HG03103 (cell line): ENCODE data around the gene KRTAP5-6.

Source experiments
- ATAC-seq: cut with Tn5 transposase; IDR thresholded peaks from one replicate; pipeline ENCODE4 v1.9.1; 2021; ENCODE audit warnings: low read depth; ENCODE audit not compliant: unreplicated experiment

KRTAP5-6 gene, protein sequence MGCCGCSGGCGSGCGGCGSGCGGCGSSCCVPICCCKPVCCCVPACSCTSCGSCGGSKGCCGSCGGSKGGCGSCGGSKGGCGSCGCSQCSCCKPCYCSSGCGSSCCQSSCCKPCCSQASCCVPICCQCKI

DNA sequence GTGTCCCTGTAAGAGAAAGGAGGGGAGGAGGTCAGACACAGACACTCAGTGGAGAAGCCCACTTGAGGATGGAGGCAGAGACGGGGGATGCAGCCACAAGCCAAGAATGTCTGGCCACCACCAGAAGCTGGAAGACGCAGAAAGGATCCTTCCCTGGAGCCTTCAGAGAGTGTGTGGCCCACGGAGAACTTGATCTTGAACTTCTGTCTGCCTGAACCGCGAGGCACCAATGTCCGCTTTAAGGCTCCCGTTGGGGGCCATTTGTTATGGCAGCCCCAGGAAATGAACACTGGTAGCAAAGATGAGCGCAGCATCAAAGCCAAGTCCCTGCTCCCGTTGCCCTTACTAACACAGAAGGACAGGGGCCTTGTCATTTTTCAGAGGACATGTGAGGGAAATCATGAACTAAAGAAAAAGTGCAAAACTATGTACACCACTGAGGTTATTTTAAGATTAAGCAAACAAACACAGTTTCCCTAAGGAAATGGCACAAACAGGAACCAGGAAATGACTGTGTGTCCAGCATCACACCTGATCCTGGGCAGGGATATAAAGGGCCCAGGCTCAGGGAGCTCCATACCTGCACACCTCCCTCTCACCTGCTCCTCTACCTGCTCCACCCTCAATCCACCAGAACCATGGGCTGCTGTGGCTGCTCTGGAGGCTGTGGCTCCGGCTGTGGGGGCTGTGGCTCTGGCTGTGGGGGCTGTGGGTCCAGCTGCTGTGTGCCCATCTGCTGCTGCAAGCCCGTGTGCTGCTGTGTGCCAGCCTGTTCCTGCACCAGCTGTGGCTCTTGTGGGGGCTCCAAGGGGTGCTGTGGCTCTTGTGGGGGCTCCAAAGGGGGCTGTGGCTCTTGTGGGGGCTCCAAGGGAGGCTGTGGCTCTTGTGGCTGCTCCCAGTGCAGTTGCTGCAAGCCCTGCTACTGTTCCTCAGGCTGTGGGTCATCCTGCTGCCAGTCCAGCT lies at the start of gene KRTAP5-6:
KRTAP5-6 (plus strand) TSS at position 588 of the 963 bp plus-strand sequence; CDS start at position 639, 51 bp downstream.
- no peak for ATAC-seq

DNA sequence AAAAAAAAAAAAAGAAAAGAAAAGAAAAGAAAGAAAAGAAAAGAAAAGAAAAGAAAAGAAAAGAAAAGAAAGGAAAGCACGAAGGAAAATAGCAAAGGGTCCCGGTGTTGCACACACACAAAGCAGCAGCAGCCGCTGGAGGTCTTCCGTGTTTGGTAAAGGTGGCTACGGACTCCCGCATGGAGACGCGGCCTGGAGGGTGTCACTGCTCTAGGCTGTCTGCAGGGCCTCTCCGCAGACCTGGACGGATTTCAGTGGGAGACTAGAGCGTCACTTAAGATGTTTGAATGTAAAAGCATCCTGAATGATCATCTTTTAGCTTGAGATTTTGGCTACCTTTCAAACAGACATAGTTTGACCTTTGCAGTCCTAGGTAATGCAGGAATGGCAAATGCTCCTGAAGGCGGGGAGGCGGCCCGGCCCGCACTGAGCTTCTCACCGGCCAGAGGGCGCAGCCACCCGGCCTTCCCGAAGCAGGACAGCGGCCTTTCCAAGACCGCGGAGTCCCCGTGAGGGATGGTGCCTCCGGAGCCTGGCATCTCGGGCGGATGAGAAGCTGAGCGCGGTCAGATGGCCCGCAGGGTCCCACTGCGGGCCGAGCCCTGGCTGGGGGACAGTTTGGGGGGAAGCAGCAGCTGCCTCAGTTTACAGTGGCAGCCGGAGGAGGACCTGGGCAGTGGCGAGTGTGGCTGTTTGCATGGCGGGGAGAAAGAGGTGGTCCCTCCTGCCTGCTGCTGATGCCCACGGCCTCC lies 48.9 kb upstream of the KRTAP5-6 start:
- ATAC-seq: no peak

DNA sequence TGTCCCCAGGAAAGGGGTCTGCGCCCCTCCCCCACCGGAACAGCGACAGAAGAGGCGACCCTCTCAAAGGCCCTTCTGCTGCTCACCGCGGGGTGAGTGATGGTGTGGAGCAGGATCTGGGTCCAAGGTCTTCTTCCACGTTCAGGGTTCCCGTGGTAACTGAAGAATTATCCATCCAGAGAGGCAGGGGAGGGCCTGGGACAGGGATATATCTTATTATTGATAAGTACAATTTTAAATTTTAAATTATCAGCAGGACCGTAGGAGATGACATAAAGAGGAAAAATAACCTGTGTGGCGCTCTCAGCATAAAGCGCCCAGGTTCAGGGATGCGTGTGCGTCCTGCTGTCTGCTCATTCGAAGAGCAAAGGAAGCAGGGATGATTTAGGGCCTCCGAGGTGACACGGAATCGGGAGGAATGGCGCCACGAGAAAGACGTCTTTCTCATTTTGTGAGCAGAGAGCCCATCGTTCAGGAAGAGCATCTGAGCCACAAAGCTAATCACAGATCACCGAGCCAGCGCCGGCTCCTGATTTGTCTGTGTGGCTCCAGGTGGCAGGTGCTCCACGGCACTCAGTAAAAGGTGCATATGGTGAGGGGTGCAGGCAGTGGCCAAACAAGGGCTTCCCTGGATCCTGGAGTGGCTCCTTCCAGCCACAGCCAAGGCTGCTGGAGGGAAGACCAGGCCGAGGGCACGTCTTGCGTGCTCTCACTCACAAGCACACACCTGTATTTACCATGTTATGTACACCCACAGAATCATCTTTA lies 48.2 kb upstream of the KRTAP5-6 start:
- no peak for ATAC-seq

DNA sequence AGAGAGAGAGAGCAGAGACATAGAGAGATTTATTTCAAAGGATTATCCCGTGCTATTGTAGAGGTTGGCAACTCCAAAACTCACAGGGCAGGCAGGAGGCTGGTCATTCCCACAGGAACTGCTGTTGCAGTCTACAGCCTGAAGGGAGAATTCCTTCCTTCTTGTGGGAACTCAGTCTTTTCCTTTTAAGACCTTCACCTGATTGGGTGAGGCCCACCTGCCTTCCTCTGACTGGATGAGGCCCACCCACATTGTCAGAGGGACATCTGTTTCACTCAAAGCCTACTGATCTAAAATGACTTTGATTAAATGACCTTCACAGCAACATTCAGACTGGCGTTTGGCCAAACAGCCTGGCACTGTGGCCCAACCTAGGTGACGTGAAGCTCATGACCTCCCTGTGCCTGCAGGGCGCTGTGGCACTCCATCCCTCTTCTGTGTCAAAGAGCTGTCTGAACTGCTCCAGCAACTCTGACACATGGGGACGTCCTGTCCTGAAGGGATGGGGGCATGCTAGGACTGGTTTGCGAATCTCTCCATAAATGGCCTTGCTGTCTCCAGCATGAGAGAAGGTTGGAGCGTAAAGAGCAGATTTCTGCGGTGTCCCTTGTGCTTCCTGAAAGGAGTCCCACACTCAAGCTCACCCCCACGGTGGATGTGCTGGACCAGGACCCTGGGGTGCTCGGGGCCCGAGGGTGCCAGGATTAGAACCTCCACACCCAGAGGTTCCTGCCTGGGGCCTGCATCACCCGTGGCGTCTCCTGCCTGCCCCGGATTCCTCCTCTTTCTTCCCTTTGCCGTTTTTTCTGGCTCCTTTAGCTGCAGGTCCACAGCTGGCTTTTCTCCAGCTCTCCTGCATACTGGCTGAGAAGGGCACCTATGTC lies 46.7 kb upstream of the KRTAP5-6 start:
- ATAC-seq: no peak

DNA sequence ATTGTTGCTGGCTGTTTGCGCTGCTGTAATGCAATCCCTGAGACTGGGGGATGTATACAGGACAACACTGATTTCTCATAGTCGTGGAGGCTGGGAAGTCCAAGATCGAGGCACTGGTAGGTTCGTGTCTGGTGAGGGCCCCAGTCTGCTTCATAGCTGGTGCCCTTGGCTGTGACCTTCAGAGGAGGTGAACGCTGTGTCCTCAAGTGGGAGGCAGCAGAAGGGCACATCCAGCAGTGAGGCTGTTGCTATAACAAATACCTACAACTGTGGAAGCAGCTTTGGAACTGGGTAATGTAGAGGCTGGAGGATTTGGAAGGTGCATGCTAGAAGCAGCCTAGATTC lies 46.1 kb upstream of the KRTAP5-6 start:
- no peak for ATAC-seq

DNA sequence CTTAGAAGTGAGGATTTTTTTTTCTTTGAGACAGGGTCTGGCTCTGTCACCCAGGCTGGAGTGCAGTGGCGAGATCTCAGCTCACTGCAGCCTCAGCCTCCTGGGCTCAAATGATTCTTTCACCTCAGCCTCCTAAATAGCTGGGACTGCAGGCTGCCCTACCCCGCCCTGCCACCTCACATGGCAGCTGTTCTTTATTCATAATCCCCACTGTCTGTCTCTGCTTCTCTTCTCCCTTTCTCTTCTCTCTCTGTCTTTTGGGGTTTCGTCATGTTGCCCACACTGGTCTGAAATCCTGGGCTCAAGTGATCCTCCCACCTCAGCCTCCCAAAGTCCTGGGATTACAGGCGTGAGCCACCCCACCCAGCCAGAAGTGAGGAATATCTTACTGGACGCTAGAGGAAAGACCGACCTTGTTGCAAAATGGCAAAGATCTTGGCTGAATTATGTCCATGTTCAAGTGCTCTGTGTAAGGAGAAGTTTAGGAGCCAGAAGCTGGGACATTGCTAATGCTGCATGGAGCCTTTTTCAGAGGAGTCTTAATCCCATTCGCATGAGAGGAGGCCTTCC lies 45.5 kb upstream of the KRTAP5-6 start:
- ATAC-seq: no peak

DNA sequence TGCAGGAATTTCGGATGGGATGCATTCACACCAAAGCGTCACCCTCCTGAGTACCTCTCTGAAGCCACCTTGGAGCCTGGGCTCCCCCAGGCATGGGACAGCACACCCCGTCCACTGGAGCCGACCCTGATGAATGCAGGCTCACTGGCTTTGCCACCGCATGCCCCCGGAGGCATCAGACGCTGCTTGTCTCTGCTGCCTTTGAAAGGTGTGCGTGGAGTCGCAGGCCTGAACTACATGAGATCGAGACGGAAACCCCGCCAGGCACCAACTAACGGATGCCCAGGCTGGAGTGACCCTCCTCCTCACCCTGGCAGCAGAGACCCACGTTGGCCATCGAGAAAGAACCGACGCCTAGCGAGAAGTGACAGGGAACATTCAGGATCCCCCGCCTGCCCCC lies 45.0 kb upstream of the KRTAP5-6 start:
- no peak for ATAC-seq

DNA sequence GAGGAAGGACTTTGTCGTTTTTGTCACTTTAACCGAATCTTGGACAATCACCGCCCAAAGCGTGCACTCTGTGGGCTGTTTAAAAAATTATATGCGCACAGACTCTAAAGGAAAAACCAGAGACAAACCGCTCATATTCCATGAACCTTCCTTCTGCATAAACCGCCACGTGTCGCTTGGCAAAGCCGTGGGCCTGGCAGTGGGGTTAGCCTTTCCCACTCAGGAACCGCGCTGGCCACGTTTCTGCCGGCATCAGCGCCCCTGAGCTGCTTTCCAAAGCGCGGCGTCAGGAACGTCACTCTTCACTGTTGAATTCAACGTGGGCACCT lies 44.6 kb upstream of the KRTAP5-6 start:
- ATAC-seq: no peak

DNA sequence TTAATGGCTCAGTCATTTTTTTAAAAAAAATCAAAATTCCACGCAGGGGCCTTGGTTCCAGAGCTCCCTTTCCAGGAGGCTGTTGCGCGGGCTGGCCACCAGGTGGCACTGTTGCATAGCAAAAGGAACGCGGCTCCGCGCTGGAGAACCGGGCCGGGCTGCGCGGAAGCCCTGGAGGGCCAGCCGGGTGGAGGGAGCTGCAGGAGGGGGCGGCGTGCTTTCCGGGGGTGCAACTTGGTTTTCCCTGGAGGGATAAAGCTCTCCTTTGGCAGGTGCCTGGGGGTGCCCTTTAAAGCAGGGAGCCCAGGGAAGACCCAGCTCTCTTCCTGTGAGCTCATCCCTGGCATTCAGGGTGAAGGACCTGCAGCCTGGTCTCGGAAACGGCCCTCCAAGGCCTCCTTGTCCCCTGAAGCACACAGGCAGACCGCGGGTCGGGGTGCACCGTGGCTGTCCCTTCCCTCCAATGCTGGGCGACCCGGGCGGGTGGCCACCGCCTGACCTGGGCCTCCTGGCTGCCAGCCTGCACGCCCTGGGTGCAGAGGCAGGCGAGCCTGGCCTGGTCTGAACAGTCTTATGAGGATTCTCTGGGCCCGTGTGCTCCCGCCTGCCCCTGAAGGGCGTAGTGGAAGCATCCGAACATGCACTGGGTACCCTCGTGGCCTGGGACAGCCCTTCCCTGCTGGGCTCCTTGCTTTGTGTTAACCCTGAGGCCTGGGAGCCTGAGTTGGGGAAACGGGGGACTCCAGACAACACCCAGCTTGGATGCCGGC lies 44.0 kb upstream of the KRTAP5-6 start:
- ATAC-seq: no peak

DNA sequence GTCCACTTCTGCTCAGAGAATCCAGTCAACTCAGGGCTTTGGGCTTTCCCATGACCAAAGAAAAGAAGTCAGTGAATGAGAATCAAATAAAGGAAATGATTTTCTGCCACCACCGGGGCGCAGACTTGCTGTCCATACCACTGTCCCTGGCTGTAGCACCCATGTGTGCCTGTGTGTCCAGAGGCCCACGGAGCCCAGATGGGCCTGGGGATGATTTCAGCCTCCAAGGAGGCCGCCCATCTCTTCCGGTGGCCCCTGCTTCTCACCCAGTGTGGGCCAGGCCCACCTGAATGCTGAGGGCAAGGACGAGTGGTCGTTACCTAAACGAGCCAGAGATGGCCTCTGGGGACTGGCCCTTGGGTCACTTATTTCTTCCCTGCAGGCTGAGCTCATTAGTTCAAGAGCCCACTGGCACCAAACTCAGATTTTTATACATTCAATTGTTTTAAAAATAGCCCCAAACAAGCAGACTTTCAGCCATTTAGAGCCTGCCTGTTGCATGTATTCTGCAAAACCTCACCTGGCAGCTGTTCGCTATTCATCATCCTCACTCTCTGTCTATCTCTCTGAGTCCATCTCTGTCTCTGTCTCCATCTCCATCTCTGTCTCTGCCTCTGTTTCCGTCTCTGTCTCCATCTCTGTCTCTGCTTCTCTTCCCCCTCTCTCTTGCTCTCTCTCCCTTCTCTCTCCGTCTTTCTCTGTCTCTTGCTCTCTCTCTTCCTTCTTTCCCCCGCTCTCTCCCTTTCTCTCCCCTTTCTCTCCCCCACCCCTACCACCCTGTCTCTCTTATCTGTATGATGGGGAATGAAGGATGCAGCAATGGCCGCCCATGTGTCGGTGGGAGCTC lies 43.2 kb upstream of the KRTAP5-6 start:
- ATAC-seq: no peak

DNA sequence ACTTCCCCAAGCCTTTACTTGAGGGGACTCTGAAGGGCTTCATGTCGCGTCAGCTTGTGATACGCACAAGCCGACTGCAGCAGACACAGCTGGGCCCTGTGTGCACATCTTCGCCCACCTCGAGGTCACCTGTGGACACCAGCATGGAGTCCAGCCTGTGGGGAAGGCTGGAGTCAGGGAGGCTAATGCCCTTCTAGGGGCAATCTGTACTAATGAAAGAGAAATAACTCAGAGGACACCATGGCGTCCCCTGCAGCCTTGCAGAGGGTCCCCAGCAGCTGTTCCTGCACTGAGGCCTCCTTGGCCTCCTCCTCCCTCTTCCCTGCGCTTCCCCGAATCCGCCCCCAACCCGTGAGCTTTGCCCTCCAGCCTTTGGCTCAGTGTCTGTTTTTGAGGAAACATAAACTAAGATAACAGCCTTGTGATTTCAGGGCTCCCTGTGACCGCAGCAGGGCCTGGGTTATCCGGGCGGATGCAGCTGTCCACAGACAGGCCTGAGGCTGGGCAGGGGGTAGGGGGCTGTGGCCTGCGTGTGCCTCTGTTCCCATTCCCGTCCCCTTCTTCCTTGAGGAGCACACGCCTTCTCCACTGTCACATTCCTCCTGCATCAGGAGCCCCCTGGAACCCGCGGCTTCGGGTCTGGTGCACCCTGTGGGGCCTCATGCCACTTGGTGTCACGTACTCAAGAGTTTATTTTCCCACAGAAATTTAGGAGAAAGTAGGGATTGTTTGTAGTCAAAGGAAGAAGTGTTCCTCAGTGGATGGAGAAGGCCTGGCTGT lies 42.4 kb upstream of the KRTAP5-6 start:
- no peak for ATAC-seq

DNA sequence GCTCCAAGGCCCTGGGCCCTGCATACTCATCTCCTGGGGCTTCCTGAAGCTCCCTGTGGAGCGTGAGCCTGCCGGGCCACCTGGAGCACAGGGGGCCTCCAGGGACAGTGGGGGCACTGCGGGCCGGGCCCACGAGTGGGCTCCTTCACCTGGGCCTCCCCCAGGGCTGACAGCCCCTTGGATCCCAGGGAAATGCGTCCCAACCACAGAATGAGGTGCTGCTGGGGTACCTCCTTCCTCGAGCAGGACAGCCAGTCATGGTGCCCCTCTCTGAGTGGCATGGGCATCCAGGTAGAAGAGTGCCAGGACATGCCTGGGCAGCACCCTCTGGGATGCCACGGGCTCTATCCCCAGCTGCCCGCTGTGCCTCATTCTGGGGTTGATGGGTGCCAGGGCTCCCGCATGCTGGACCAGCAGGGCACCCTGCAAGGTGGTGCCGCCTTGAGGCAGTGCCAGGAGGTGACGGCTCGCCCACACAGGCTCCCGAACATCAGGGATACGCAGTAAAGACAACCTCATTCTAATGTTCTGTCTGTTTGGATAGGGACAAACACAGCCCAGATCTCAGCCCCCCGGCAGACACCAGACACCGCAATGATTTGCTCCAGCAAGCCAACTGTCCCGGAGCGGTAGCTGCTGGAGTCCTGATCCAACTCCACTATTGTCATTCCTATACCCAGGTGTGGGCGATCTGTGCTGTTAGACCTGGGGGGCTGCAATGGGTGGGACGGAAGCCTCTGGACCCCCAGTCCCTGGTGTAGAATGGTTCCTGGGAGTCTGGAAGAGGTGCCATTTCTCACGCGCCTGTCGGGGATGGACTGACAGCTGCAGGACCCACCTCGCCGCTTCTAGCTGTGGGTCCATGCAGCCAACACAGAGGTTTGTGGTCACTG lies 41.6 kb upstream of the KRTAP5-6 start:
- no peak for ATAC-seq

DNA sequence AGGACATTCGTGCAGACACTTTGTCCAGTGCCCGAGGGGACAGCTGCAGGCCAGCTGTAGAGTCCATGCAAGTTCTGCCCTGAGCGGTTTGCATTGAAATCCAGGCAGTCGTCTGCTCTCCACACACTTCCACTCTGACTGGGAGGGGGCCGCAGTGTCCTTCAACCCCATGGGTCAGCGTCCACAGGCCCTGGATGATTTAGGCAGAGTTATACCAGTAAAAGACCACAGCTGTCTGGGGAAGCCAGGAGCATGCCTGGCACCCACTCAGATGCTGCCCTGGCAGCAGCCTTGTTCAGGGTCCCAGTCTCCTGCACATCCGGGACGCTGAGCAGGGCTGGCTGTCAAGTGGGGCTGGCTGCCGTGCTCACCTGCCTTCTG lies 40.9 kb upstream of the KRTAP5-6 start:
- ATAC-seq: no peak

DNA sequence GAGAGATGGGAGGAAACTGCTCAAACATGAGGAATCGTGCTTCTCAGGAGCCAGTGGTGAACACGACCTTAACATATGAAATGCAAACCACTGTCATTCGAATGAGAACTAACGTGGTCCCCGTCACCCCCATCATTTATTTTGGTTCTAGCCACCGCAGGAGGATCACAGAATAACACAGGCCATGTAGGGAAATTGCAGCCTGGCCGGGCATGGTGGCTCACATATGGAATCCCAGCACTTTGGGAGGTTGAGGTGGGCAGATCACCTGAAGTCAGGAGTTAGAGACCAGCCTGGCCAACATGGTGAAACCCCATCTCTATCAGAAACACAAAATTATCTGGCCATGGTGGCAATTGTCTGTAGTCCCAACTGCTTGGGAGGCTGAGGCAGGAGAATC lies 40.3 kb upstream of the KRTAP5-6 start:
- no peak for ATAC-seq

DNA sequence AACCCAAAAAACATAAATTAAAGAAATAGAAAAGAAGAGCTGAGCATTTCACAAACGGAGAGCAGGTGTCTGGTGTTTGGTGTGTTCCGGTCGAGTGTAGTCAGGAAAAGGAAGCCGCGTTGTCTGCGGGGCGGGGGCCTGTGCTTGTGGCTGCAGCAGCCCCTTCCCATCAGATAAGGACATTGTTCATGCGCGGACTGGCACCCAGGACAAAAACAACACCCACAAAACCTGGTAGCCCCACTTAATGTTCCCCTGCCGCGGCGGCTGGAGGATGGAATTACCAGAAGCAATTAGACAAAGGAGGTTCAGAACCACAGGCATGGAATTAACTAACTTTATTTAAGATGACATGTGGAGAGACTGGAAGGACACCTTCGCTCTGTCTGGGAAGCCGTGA lies 37.5 kb upstream of the KRTAP5-6 start:
- no peak for ATAC-seq

DNA sequence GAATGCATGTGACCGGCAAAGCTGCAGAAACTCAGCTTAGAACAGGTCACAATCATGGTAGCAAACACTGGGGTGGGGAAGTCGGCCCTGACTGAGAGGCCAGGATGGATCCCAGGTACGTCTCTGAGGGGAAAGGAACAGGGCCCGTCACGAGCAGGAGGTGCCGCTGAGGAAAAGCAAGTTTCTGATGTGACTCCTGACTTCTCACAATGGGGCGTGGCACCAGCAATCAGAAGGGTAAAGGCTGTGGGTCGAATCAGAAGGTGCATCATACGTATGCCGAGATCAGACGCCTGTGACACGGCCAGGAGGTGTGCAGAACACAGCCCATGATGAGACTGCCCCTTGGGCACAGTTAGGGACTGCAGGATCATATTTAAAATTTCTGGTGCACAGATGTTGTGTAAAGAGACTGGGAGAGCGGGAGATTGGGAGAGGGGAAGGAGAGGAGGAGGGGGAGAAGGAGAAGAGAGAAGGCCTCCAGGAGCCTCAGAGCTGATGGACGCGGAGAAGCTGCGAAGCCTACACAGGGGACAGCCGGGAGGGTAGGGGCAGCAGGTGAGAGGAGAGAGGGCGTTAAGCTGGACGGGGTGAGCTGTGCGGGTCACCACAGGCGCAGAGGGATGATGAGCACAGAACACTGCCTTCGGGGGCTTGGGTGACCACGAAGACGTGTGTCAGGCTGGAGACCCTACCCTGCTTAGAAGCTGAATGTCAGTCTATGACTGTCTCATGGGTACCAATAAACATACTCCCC lies 36.7 kb upstream of the KRTAP5-6 start:
- no peak for ATAC-seq
